Epithelial cell of esophagus (primary cell): ENCODE results near the gene GDF15.

Experiments used
- DNase-seq: peaks from one replicate; pipeline ENCODE4 v3.0.0; 2010; ENCODE audit warnings: low read depth
- H3K4me3 ChIP-seq: 2 replicates; pipeline ENCODE4 v1.5.1; 2011; ENCODE audit warnings: mild to moderate bottlenecking, low read length, control low read depth
- CTCF ChIP-seq: IDR thresholded peaks from 2 replicates; pipeline ENCODE4 v1.5.1; 2011; ENCODE audit warnings: low read depth, mild to moderate bottlenecking, low read length, control low read depth, inconsistent platforms; ENCODE audit not compliant: insufficient read depth; ENCODE audit errors: missing control alignments

Gene GDF15

DNA sequence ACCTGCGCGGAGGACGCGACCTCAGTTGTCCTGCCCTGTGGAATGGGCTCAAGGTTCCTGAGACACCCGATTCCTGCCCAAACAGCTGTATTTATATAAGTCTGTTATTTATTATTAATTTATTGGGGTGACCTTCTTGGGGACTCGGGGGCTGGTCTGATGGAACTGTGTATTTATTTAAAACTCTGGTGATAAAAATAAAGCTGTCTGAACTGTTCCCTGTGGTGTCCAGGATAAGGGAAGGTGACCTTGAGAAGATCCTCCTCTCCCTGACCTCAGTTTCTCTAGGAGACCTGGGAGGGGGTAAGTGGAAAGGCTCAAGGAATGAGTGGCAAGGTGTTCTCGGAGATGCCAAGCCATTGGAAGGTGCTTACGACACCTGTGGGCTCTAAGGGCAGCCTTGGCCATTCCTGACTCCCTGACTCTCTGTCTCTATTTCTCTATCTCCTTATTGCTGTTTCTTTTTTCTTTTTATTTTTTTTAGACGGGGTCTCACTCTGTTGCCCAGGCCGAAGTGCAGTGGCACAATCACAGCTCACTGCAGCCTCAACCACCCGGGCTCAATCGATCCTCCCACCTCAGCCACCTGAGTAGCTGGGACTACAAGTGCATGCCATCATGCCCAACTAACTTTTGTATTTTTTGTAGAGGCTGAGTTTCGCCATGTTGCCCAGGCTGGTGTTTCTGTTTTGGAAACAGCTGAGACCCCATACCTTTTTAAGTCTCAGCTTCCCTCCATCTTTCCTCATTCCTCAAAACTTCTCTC, 3.2 kb downstream of the GDF15 start:
- H3K4me3 ChIP-seq: no peak overlapping the region
- no peak for DNase-seq
- no peak for TF ChIP-seq CTCF

GRCh38 chr19:18389726-18390064, 3.7 kb downstream of the GDF15 start:
- TF ChIP-seq CTCF: no peak
- no peak for DNase-seq
- H3K4me3 ChIP-seq: no peak overlapping the region

DNA sequence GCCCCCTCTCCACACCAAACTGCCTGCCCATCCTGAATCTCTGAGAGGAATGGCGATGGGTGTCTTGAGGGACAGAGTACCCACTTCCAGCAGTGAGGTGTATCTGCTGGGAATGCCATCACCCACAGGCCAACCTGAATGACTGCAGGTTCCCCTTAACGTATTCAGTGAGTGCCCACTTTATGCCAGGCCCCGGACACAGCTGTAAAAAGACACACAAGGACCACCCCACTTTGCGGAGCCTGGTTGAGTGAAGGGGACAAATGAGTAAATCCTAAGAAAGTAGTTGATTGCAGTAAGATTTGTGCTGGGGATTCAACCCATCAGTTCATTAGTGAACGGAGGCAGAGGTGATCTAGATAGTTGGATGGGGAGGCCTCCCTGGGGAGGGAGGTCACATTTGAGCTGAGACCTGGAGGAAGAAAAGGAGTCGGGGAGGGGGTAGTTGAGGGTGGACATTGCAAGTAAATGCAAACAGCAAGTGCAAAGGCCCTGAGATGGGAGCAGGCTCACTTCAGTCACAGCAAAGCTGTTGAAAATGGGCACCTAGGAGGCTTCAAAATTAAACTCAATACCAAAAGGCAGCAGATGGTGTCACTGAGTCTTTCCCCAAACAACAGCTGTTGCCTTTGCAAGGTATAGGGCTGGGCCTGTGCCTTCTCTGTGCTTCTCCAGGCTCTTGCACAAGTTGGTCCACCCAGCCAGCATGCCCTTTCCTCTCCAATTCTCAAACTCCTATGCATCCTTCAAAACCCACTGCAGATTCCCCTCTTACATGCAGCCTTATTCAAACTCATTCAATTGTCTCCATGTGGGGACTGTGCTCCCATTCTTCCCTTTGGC, 4.3 kb downstream of the GDF15 start:
- no peak for TF ChIP-seq CTCF
- DNase-seq: no peak
- H3K4me3 ChIP-seq: no peak overlapping the region

GRCh38 chr19:18391509-18392075, 5.6 kb downstream of the GDF15 start:
- no peak for DNase-seq
- H3K4me3 ChIP-seq: no peak overlapping the region
- no peak for TF ChIP-seq CTCF

- no peak overlapping the region for H3K4me3 ChIP-seq
- no peak for TF ChIP-seq CTCF
- DNase-seq: no peak
These were observed 6.5 kb downstream of the GDF15 start for GRCh38 chr19:18392417-18392816.

DNA sequence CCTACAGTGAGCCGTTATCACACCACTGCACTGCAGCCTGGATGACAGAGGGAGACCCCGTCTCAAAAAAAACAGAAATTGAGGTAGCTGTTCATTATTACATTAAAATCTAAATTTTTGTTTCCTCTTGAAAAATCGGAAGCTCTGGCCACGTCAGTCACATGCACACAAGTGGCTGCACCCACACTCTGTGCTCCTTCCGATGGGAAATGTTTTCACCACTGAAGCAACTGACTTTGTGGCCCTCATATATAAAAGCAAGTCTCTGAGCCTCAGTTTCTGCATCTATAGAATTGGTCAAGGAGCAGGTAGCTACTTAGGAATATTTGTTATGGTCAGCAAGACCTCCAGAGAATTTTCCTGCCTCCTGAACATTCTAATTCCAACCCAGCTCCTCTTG, 7.0 kb downstream of the GDF15 start:
- no peak for TF ChIP-seq CTCF
- no peak for DNase-seq
- no peak overlapping the region for H3K4me3 ChIP-seq

GRCh38 chr19:18393836-18394235, 7.9 kb downstream of the GDF15 start:
- DNase-seq: no peak
- no peak overlapping the region for H3K4me3 ChIP-seq
- no peak for TF ChIP-seq CTCF
